SK-N-SH treated with all-trans-retinoic acid at 6 μM for 48 hours (cell line): Measurements from ENCODE around the gene XCL1.
"Not testable (repeated sequence)": the region's sequence is repeated elsewhere in the genome, so short reads cannot be mapped to it uniquely, and the experiment has no call there.

Experiments used
- CSDC2 ChIP-seq: fragments of 250-450 bp; sonication (Bioruptor Pico); IDR thresholded peaks from 2 replicates; pipeline ENCODE4 v1.5.0; 2020; ENCODE audit warnings: mild to moderate bottlenecking, moderate library complexity
- SNAI2 ChIP-seq: fragments of 250-450 bp; sonication (Bioruptor Pico); IDR thresholded peaks from 2 replicates; pipeline ENCODE4 v1.5.0; 2020; ENCODE audit warnings: mild to moderate bottlenecking, moderate library complexity
- ZFP30 ChIP-seq: fragments of 450-650 bp; formaldehyde crosslinking; IDR thresholded peaks from 2 replicates; pipeline ENCODE4 v1.5.0; 2022; ENCODE audit warnings: mild to moderate bottlenecking, moderate library complexity
- ZNF70 ChIP-seq: fragments of 450-650 bp; formaldehyde crosslinking; IDR thresholded peaks from 2 replicates; pipeline ENCODE4 v1.5.0; 2020; ENCODE audit warnings: mild to moderate bottlenecking, moderate library complexity
- TF ChIP-seq, protein P1 (sequence below): fragments of 250-450 bp; sonication (Bioruptor Pico); IDR thresholded peaks from 2 replicates; pipeline ENCODE4 v1.5.1; 2020; ENCODE audit warnings: low read depth, mild to moderate bottlenecking, moderate library complexity

DNA sequence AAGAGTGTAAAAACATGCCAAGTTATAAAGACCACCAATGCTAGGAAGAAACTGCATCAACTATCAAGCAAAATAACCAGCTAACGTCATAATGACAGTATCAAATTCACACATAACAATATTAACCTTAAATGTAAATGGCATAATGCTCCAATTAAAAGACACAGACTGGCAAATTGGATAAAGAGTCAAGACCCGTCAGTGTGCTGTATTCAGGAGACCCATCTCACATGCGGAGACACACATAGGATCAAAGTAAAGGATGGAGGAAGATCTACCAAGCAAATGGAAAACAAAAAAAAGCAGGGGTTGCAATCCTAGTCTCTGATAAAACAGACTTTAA lies 29.9 kb upstream of the XCL1 start:
- TF ChIP-seq, protein P1, sequence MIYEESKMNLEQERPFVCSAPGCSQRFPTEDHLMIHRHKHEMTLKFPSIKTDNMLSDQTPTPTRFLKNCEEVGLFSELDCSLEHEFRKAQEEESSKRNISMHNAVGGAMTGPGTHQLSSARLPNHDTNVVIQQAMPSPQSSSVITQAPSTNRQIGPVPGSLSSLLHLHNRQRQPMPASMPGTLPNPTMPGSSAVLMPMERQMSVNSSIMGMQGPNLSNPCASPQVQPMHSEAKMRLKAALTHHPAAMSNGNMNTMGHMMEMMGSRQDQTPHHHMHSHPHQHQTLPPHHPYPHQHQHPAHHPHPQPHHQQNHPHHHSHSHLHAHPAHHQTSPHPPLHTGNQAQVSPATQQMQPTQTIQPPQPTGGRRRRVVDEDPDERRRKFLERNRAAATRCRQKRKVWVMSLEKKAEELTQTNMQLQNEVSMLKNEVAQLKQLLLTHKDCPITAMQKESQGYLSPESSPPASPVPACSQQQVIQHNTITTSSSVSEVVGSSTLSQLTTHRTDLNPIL, result not testable (repeated sequence)
- not testable (repeated sequence) for TF ChIP-seq ZFP30, CSDC2, ZNF70, SNAI2 (CRISPR knock-in tag)
